Coronary artery (tissue), 2 donors: Measurements from ENCODE around the gene PNMA6E.
"Not testable (repeated sequence)": the region's sequence is repeated elsewhere in the genome, so short reads cannot be mapped to it uniquely, and the experiment has no call there.

Experiments
- DNase-seq: peaks from one replicate; pipeline ENCODE4 v3.0.0-alpha.2; 2017; ENCODE audit warnings: low spot score
- H3K27ac ChIP-seq, 2 donors: fragments of 200-600 bp; sonication (generic); one replicate each; pipeline ENCODE4 v1.5.1; 2016 to 2019
- H3K4me3 ChIP-seq: fragments of 200-600 bp; sonication (generic); 2 replicates; pipeline ENCODE4 v1.5.1; 2016; ENCODE audit warnings: mild to moderate bottlenecking, moderate library complexity
- CTCF ChIP-seq: fragments of 200-600 bp; sonication (generic); IDR thresholded peaks from one replicate; pipeline ENCODE4 v1.5.1; 2019; ENCODE audit warnings: antibody characterized with exemption

PNMA6E gene

GRCh38 chrX:153398275-153398960 is 2.7 kb downstream of the PNMA6E start:
- TF ChIP-seq CTCF = no peak
- no peak overlapping the region for H3K27ac ChIP-seq
- DNase-seq = no peak
- H3K4me3 ChIP-seq = no peak overlapping the region

GRCh38 chrX:153397256-153397960 is 3.7 kb downstream of the PNMA6E start:
- Histone ChIP-seq H3K4me3 (no peak overlapping the region), H3K27ac (no peak overlapping the region)
- DNase-seq = no peak
- no peak for TF ChIP-seq CTCF

DNA sequence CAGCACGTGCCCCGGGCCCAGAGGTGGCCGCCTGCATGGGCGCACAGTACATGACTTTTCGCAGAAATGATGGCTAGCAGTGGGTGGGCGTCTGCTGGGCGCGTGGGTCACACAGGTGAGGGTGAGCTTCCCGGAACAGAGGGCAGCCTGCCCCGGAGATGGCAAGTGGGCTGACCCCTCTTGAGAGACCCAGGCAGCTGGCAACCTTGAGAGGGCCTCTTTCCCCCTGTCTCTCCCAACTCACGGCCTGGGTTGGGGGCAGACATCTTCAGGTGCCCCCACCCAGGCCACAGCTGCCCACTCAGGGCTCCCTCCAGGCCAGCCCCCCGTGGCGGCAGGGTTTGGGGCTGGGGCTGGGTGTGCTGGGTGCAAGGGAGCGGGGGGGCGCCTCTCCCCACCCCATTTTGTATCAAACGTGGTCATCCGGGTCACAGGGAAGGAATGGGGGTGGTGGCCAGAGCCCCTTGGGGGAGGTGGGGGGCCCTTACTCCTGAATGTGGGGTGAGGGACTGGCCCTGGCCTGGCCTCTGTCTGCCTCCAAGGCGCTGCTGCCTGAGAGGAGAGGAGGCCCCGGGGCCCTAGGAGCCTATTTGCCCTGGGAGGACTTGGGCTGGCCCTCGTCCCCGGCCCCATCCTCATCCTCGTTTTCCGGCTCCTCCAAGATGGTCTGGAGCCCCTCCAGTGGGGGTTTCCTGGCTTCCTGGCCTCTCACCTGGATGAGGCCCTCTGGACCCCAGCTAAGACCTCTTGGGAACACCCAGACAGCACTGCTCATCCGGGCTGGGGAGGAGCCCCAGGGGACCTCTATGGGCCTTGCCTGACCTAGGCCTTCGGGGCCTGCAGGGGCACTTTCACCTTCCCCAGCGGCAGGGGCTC is 4.6 kb downstream of the PNMA6E start:
- TF ChIP-seq CTCF = no peak
- no peak overlapping the region for H3K4me3 ChIP-seq
- no peak for DNase-seq
- no peak overlapping the region for H3K27ac ChIP-seq

DNA sequence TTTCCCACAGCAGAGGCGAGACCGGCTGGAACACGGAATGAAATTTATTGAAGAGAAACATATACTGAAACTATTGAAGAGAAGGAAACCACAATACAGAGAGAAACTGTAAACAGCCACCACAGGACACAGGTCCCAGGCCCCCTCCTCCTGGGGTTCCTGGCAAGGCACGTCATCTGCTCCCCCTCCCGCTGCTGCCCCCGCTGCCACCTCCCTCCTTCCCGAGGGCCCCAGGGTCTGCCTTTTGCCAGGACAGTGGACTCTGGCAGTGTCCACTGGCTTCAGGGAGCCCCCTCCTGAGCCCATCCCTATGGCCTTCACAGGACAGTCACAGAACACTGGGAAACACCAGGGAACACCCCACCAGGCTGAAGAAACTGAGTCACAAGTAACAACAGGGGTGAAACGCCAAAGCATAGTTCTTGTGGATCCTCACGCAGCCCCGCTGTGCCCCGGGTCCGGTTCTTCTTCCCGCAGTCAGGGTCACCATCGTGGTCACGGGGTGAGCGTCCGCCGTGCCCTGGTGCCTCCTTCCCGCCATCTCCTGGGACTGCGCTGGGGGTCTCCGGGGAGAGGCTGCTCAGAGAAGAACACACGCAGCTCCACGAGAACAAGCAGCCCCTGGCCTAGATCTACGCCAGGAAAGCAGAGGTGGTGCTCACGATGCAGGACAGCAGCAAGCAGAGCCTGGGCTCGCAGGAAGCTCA is 5.4 kb downstream of the PNMA6E start:
- Histone ChIP-seq H3K4me3 (no peak overlapping the region), H3K27ac (no peak overlapping the region)
- TF ChIP-seq CTCF = no peak
- no peak for DNase-seq

DNA sequence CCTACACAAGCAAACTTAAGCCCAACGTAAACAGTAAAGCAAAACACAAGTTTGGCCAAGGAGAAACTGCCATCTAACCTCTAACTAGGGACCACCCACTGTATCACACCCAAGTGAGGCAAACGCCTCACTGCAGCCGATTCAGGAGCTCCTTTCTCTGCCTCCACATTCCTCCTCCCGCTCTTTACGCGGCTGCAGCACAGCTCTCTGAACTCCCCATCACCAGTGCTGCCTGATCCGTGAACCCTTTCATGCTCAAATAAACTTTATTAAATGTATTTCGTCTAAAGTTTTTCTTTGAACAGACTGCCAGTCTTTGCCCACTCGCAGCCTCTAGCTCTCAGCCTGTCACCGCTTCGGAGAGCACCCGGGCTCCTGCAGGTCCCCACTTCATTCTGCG is 6.5 kb downstream of the PNMA6E start:
- TF ChIP-seq CTCF = no peak
- no peak overlapping the region for H3K27ac ChIP-seq
- H3K4me3 ChIP-seq = no peak overlapping the region
- no peak for DNase-seq

- DNase-seq = peak; percentile 52
- no peak overlapping the region for H3K27ac ChIP-seq
- no peak overlapping the region for H3K4me3 ChIP-seq
- TF ChIP-seq CTCF = no peak
These were observed 8.4 kb downstream of the PNMA6E start for GRCh38 chrX:153392642-153393321.

DNA sequence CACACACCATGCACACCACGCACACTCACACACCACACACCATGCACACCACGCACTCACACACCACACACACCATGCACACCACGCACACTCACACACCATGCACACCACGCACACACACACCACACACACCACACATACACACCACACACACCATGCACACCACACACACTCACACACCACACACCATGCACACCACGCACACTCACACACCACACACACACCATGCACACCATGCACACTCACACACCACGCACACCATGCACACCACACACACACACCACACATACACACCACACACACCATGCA is 11.7 kb downstream of the PNMA6E start:
- H3K4me3 ChIP-seq, H3K27ac ChIP-seq, DNase-seq: not testable (repeated sequence)
